HG03135 (cell line): ENCODE data around the gene INPP5D.

Source experiments
- ATAC-seq: cut with Tn5 transposase; IDR thresholded peaks from one replicate; pipeline ENCODE4 v1.9.1; 2021; ENCODE audit warnings: mild to moderate bottlenecking, moderate library complexity; ENCODE audit not compliant: unreplicated experiment

Gene INPP5D

GRCh38 chr2:233251306-233252116, 191.4 kb downstream of the INPP5D start, which contains the start of gene ATG16L1:
Gene ATG16L1, plus strand, starts transcription at chr2:233251673. Its CDS starts 155 bp downstream, at chr2:233251828.
- peak; percentile 97 for ATAC-seq

- ATAC-seq = no peak
These were observed 192.1 kb downstream of the INPP5D start for GRCh38 chr2:233252227-233252626.

GRCh38 chr2:233255151-233255550, 195.0 kb downstream of the INPP5D start:
- no peak for ATAC-seq

- no peak for ATAC-seq
These were observed 195.9 kb downstream of the INPP5D start for GRCh38 chr2:233256048-233256447.
